Measurements from ENCODE around the gene SEMA4B. TPM values are rescaled to one million over a fixed set of nuclear protein-coding genes. Genes with fewer than 3 reads are reported as not detected.

SEMA4B gene
- total and polyA plus RNA-seq, 2 of the 8 experiments (the other 6 are each of a cell fraction or from before 2014, with no cell fraction given): 42.7 to 43.0 TPM

- TF ChIP-seq TBP (IDR thresholded peaks at IDR 0.05; ENCODE audit: low read depth, low read length) (no peak), ZNF274 (IDR thresholded peaks at IDR 0.05; ENCODE audit: borderline replicate concordance, extremely low read depth, low read length) (no peak), E2F6 (IDR thresholded peaks at IDR 0.05) (no peak), CHD7 (IDR thresholded peaks at IDR 0.05; ENCODE audit: insufficient replicate concordance, low read length) (no peak), RNF2 (IDR thresholded peaks at IDR 0.05; ENCODE audit: borderline replicate concordance, low read depth, low read length, missing control alignments, poor library complexity, severe bottlenecking) (no peak), EGR1 (IDR thresholded peaks at IDR 0.05; ENCODE audit: borderline replicate concordance, low read depth, low read length) (no peak), EZH2 (IDR thresholded peaks at IDR 0.05; ENCODE audit: low read depth, low read length, severe bottlenecking) (no peak), CHD2 (IDR thresholded peaks at IDR 0.05; ENCODE audit: low read length) (no peak), POLR2AphosphoS5 (IDR thresholded peaks at IDR 0.05; ENCODE audit: low read depth, low read length) (no peak)
Observed at GRCh38 chr15:90205050-90205848, 4.1 kb downstream of the SEMA4B start (continued).
